Skin of body (tissue), 2 donors: Measurements from ENCODE around the gene DNHD1. TPM values are rescaled to one million over a fixed set of nuclear protein-coding genes. Genes with fewer than 3 reads are reported as not detected.

Source experiments
- DNase-seq: peaks from one replicate; lab custom pipeline; 2025; lab: John Stamatoyannopoulos, UW
- total RNA-seq: library from RNA; depleted of rRNA; stranded (reverse); fragments of >200 nt; gene quantifications from one replicate; pipeline ENCODE4 v1.2.3, GENCODE V29; 2014

Gene DNHD1
- total RNA-seq, 1 donor from 2014 or later = 7.0 TPM

GRCh38 chr11:6609502-6610015, 112.5 kb downstream of the DNHD1 start:
- DNase-seq = no peak

- no peak for DNase-seq
Observed at GRCh38 chr11:6610591-6610990, 113.5 kb downstream of the DNHD1 start.

GRCh38 chr11:6611092-6611962, 114.2 kb downstream of the DNHD1 start:
- no peak for DNase-seq

GRCh38 chr11:6611963-6612212, 114.8 kb downstream of the DNHD1 start:
- no peak for DNase-seq

- DNase-seq = peak; percentile 97
Observed at GRCh38 chr11:6612213-6613041, 115.3 kb downstream of the DNHD1 start, which contains the start of gene TAF10. Gene TAF10, minus strand, starts transcription at chr11:6612216. Its CDS starts 27 bp downstream, at chr11:6612189.

- no peak for DNase-seq
Observed at GRCh38 chr11:6613496-6613895, 116.4 kb downstream of the DNHD1 start.

GRCh38 chr11:6614446-6614845, 117.4 kb downstream of the DNHD1 start:
- DNase-seq = no peak

GRCh38 chr11:6615046-6615445, 118.0 kb downstream of the DNHD1 start:
- no peak for DNase-seq

GRCh38 chr11:6615882-6616585, 119.0 kb downstream of the DNHD1 start:
- no peak for DNase-seq

GRCh38 chr11:6616596-6617250, 119.6 kb downstream of the DNHD1 start:
- DNase-seq = no peak

- DNase-seq = no peak
Observed at GRCh38 chr11:6617315-6617781, 120.3 kb downstream of the DNHD1 start.

- DNase-seq = peak; percentile 53
Observed at GRCh38 chr11:6618117-6619003, 121.3 kb downstream of the DNHD1 start.

GRCh38 chr11:6619004-6619745, 122.1 kb downstream of the DNHD1 start, which contains the start of gene TPP1:
Gene TPP1, minus strand, starts transcription at chr11:6619422. Its CDS starts 22 bp downstream, at chr11:6619400.
- peak; percentile 97 for DNase-seq

GRCh38 chr11:6620636-6621035, 123.6 kb downstream of the DNHD1 start:
- DNase-seq = no peak

Other genes with a start within 250 kb of the DNHD1 start
- 0.69 TPM for gene CCKBR, start 237.4 kb upstream of the DNHD1 start, total RNA-seq
- 23.8 TPM for gene CAVIN3, start 176.8 kb upstream of the DNHD1 start, total RNA-seq
- gene SMPD1, start 106.8 kb upstream of the DNHD1 start, total RNA-seq = 9.6 TPM
- gene APBB1, start 78.2 kb upstream of the DNHD1 start, total RNA-seq = 16.5 TPM
- 1.9 TPM for gene HPX, start 56.3 kb upstream of the DNHD1 start, total RNA-seq
- 21.4 TPM for gene TRIM3, start 23.3 kb upstream of the DNHD1 start, total RNA-seq
- 28.6 TPM for gene ARFIP2, start 15.9 kb upstream of the DNHD1 start, total RNA-seq
- 21.7 TPM for gene TIMM10B, start 15.8 kb upstream of the DNHD1 start, total RNA-seq
- gene RRP8, start 106.3 kb downstream of the DNHD1 start, total RNA-seq = 11.3 TPM
- 104 TPM for gene ILK, start 106.5 kb downstream of the DNHD1 start, total RNA-seq
- gene TAF10, start 114.9 kb downstream of the DNHD1 start, total RNA-seq = 15.3 TPM
- gene TPP1, start 122.1 kb downstream of the DNHD1 start, total RNA-seq = 29.9 TPM
- gene DCHS1, start 158.5 kb downstream of the DNHD1 start, total RNA-seq = 29.0 TPM
- 22.6 TPM for gene MRPL17, start 186.1 kb downstream of the DNHD1 start, total RNA-seq